ENCODE data around the gene MAPKAPK2. TPM values are rescaled to one million over a fixed set of nuclear protein-coding genes. Genes with fewer than 3 reads are reported as not detected.

The MAPKAPK2 gene
- polyA plus RNA-seq, 3 donors, result 1.6 to 56.9 (median 2.2) TPM

- TF ChIP-seq CTCF (IDR thresholded peaks at IDR 0.05), result no peak
- peak overlapping the region; percentile 85 for H2AFZ ChIP-seq (ENCODE audit: insufficient read depth, low read depth, low read length, poor library complexity, severe bottlenecking)
Observed at GRCh38 chr1:206635978-206636345, 48.7 kb upstream of the MAPKAPK2 start.

DNA sequence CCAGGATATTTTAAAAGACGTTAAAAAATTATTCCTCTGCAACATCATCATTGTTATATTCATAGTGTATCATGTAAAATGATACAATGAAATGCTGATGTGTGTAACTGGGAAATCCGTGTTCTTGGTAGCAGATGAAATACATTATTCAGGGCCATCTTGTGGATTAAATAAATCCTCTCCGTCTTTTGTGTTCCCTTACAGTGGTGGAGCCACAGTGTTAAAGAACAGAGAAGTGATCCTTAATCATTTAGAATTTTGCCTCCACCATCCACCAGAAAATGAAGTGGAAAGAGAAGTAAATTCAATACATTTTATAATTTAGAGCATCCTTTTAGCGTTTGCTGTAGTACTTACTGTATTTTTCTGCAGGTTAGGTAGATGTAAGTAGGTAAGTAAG, 48.0 kb upstream of the MAPKAPK2 start:
- no peak for DNase-seq
- H3K9ac ChIP-seq (ENCODE audit: insufficient read depth, low read length, poor library complexity, severe bottlenecking), result no peak overlapping the region
- no peak overlapping the region for H3K27ac ChIP-seq (ENCODE audit: low read depth in 1 of 2, low read length in 2 of 2)
- no peaks in the 10 kb centered on the region for H3K36me3 ChIP-seq (replicated peaks in 1 of 2; ENCODE audit: control insufficient read depth in 1 of 2, insufficient read depth in 2 of 2, low read length in 2 of 2)
- H3K4me2 ChIP-seq (replicated peaks; ENCODE audit: extremely low read depth, low read length, poor library complexity, severe bottlenecking), result no peak overlapping the region
- Mint-ChIP-seq H3K27ac (no peak overlapping the region), H3K36me3 (no peaks in the 10 kb centered on the region), H3K4me1 (peaks cover 17% of the 10 kb centered on the region), H3K27me3 (ENCODE audit: low read depth in 3 of 3) (peaks cover 11 to 34% (median 26%) of the 10 kb centered on the region in 3 donors), H3K4me3 (peak overlapping the region in 1 of 2 donors; percentile 24), H3K9me3 (no peaks in the 10 kb centered on the region)
- no peak overlapping the region for H2AFZ ChIP-seq (ENCODE audit: insufficient read depth, low read depth, low read length, poor library complexity, severe bottlenecking)
- H3K4me1 ChIP-seq (ENCODE audit: control insufficient read depth in 1 of 2, insufficient read depth in 2 of 2, low read length in 2 of 2), result peaks cover 16 to 22% of the 10 kb centered on the region in 2 donors
- H3K4me3 ChIP-seq (replicated peaks in 1 of 3; ENCODE audit: low read depth in 2 of 3, low read length in 3 of 3), result no peak overlapping the region
- intact Hi-C loops (cut with micrococcal nuclease), result loop anchor here (10.0 kb wide), 1 partner anchor 278 kb away; no protein-coding TSS in a partner anchor
- H3K9me3 ChIP-seq (replicated peaks in 1 of 2; ENCODE audit: control insufficient read depth in 1 of 2, insufficient read depth in 1 of 2, low read length in 2 of 2), result no peaks in the 10 kb centered on the region
- H4K20me1 ChIP-seq (ENCODE audit: insufficient read depth, low read length), result no peaks in the 10 kb centered on the region
- TF ChIP-seq CTCF (IDR thresholded peaks at IDR 0.05), result no peak
- no peaks in the 10 kb centered on the region for H3K79me2 ChIP-seq (ENCODE audit: insufficient read depth, low read length)
- no CpG with 5 or more reads among the region's 4 CpGs for WGBS (ENCODE audit: insufficient coverage)
- H3K27me3 ChIP-seq (ENCODE audit: control insufficient read depth in 2 of 2, insufficient read depth in 2 of 2, low read length in 2 of 2), result peaks cover 5 to 15% of the 10 kb centered on the region in 2 donors

More at GRCh38 chr1:206635978-206636345, 48.7 kb upstream of the MAPKAPK2 start:
- Mint-ChIP-seq H3K9me3 (no peaks in the 10 kb centered on the region), H3K27ac (peak overlapping the region in 1 of 7 donors; percentile 78), H3K4me1 (peaks cover 17% of the 10 kb centered on the region), H3K27me3 (ENCODE audit: low read depth in 3 of 3) (peaks cover 11 to 34% (median 26%) of the 10 kb centered on the region in 3 donors), H3K4me3 (peak overlapping the region; percentile 75 to 90), H3K36me3 (no peaks in the 10 kb centered on the region)
- no peaks in the 10 kb centered on the region for H3K36me3 ChIP-seq (replicated peaks in 1 of 2; ENCODE audit: control insufficient read depth in 1 of 2, insufficient read depth in 2 of 2, low read length in 2 of 2)
- no peaks in the 10 kb centered on the region for H3K9me3 ChIP-seq (replicated peaks in 1 of 2; ENCODE audit: control insufficient read depth in 1 of 2, insufficient read depth in 1 of 2, low read length in 2 of 2)
- H3K27ac ChIP-seq (ENCODE audit: low read depth in 1 of 2, low read length in 2 of 2), result no peak overlapping the region
- H3K4me2 ChIP-seq (replicated peaks; ENCODE audit: extremely low read depth, low read length, poor library complexity, severe bottlenecking), result peak overlapping the region; percentile 87
- H3K4me3 ChIP-seq (replicated peaks in 1 of 3; ENCODE audit: low read depth in 2 of 3, low read length in 3 of 3), result peak overlapping the region; percentile 38 to 79 (median 72)
- peak overlapping the region; percentile 54 for H3K9ac ChIP-seq (ENCODE audit: insufficient read depth, low read length, poor library complexity, severe bottlenecking)
- no peaks in the 10 kb centered on the region for H4K20me1 ChIP-seq (ENCODE audit: insufficient read depth, low read length)
- H3K79me2 ChIP-seq (ENCODE audit: insufficient read depth, low read length), result no peaks in the 10 kb centered on the region
- H3K27me3 ChIP-seq (ENCODE audit: control insufficient read depth in 2 of 2, insufficient read depth in 2 of 2, low read length in 2 of 2), result peaks cover 5 to 15% of the 10 kb centered on the region in 2 donors
- 0% methylated on average over 3 of the region's 14 CpGs for WGBS (ENCODE audit: insufficient coverage)
- peaks cover 16 to 22% of the 10 kb centered on the region in 2 donors for H3K4me1 ChIP-seq (ENCODE audit: control insufficient read depth in 1 of 2, insufficient read depth in 2 of 2, low read length in 2 of 2)
- no peak for DNase-seq
- intact Hi-C loops (cut with micrococcal nuclease), result loop anchor here (10.0 kb wide), 1 partner anchor 279 kb away; no protein-coding TSS in a partner anchor

Measured in CD14-positive monocyte (primary cell).